Mesenchymal stem cell (in vitro differentiated cells and primary cell): ENCODE measurements around the gene CDK5RAP2.

Experiments
- DNase-seq: peaks from one replicate; pipeline ENCODE4 v3.0.0-alpha.2; 2013
- H2AFZ ChIP-seq: one replicate; pipeline ENCODE4 v1.6.1; 2013; ENCODE audit warnings: low read depth, mild to moderate bottlenecking, control low read depth, inconsistent platforms, low read length, moderate library complexity
- H2AK5ac ChIP-seq: 2 replicates; pipeline ENCODE4 v1.6.1; 2013; ENCODE audit warnings: low read length, moderate library complexity, mild to moderate bottlenecking, inconsistent platforms; ENCODE audit not compliant: severe bottlenecking
- H2BK120ac ChIP-seq: one replicate; pipeline ENCODE4 v1.6.1; 2013; ENCODE audit warnings: low read depth, mild to moderate bottlenecking, inconsistent platforms, low read length, moderate library complexity
- H2BK12ac ChIP-seq, 2 experiments: one replicate each; pipeline ENCODE4 v1.6.1; 2013; ENCODE audit warnings: inconsistent platforms in 2 of 2, low read length in 2 of 2, mild to moderate bottlenecking in 2 of 2, moderate library complexity in 2 of 2, control low read depth in 1 of 2
- H2BK15ac ChIP-seq: one replicate; pipeline ENCODE4 v1.6.1; 2013; ENCODE audit warnings: mild to moderate bottlenecking, low read depth, inconsistent platforms; ENCODE audit not compliant: poor library complexity, severe bottlenecking
- H2BK5ac ChIP-seq: 2 replicates; pipeline ENCODE4 v1.6.1; 2013; ENCODE audit warnings: low read depth, mild to moderate bottlenecking, low read length, control low read depth, inconsistent platforms; ENCODE audit not compliant: poor library complexity, severe bottlenecking
- H3K14ac ChIP-seq, 2 experiments: one replicate each; pipeline ENCODE4 v1.6.1; 2013; ENCODE audit warnings: inconsistent platforms in 2 of 2, low read length in 2 of 2, control low read depth in 1 of 2, mild to moderate bottlenecking in 1 of 2, moderate library complexity in 1 of 2
- H3K18ac ChIP-seq, 2 experiments: one replicate each; pipeline ENCODE4 v1.6.1; 2013; ENCODE audit warnings: inconsistent platforms in 2 of 2, low read length in 2 of 2, control low read depth in 1 of 2, low read depth in 1 of 2, mild to moderate bottlenecking in 1 of 2
- H3K23ac ChIP-seq, 2 experiments: one replicate each; pipeline ENCODE4 v1.6.1; 2013; ENCODE audit warnings: inconsistent platforms in 2 of 2, low read length in 2 of 2, mild to moderate bottlenecking in 2 of 2, moderate library complexity in 2 of 2, control low read depth in 1 of 2
- H3K27ac ChIP-seq: 2 replicates; pipeline ENCODE4 v1.5.1; 2013; ENCODE audit warnings: mild to moderate bottlenecking, moderate library complexity, low read length, control low read depth, inconsistent platforms; ENCODE audit not compliant: poor library complexity, severe bottlenecking
- H3K27me3 ChIP-seq, 2 experiments: 2 replicates each; pipeline versions ENCODE4 v1.6.1 to v1.7.0; 2013; ENCODE audit warnings: low read length in 2 of 2, mild to moderate bottlenecking in 2 of 2, moderate library complexity in 2 of 2, control low read depth in 1 of 2, inconsistent platforms in 1 of 2; ENCODE audit not compliant: control insufficient read depth in 1 of 2, insufficient read depth in 1 of 2
- H3K36me3 ChIP-seq, 2 experiments: 2 replicates each; pipeline versions ENCODE4 v1.6.1 to v1.7.0; 2013; ENCODE audit warnings: low read length in 2 of 2, control low read depth in 1 of 2, inconsistent platforms in 1 of 2, low read depth in 1 of 2, mild to moderate bottlenecking in 1 of 2; ENCODE audit not compliant: insufficient read depth in 2 of 2, control insufficient read depth in 1 of 2
- H3K4ac ChIP-seq, 2 experiments: one replicate each; pipeline ENCODE4 v1.6.1; 2013; ENCODE audit warnings: inconsistent platforms in 2 of 2, low read length in 2 of 2, mild to moderate bottlenecking in 2 of 2, moderate library complexity in 2 of 2, control low read depth in 1 of 2, low read depth in 1 of 2
- H3K4me1 ChIP-seq: 2 replicates; pipeline ENCODE4 v1.6.1; 2013; ENCODE audit warnings: low read depth, low read length, control low read depth; ENCODE audit not compliant: control insufficient read depth, insufficient read depth
- H3K4me2 ChIP-seq: 2 replicates; pipeline ENCODE4 v1.6.1; 2013; ENCODE audit warnings: low read length, mild to moderate bottlenecking, inconsistent platforms; ENCODE audit not compliant: poor library complexity, severe bottlenecking
- H3K4me3 ChIP-seq, 2 experiments: 2 replicates each; pipeline versions ENCODE4 v1.5.1 to v1.7.0; 2013; ENCODE audit warnings: low read length in 2 of 2, mild to moderate bottlenecking in 2 of 2, control low read depth in 1 of 2, low read depth in 1 of 2; ENCODE audit not compliant: insufficient read depth in 1 of 2
- H3K79me1 ChIP-seq: replicated peaks from 2 replicates; pipeline ENCODE4 v1.6.1; 2013; ENCODE audit warnings: mild to moderate bottlenecking, control low read depth, low read length, inconsistent platforms; ENCODE audit not compliant: poor library complexity, severe bottlenecking
- H3K9ac ChIP-seq: 2 replicates; pipeline ENCODE4 v1.7.0; 2013; ENCODE audit warnings: mild to moderate bottlenecking, low read length, moderate library complexity
- H3K9me3 ChIP-seq: 2 replicates; pipeline ENCODE4 v1.7.0; 2013; ENCODE audit warnings: mild to moderate bottlenecking, low read length; ENCODE audit not compliant: control insufficient read depth
- H4K8ac ChIP-seq: one replicate; pipeline ENCODE4 v1.6.1; 2013; ENCODE audit warnings: inconsistent platforms, mild to moderate bottlenecking, low read length, moderate library complexity
- H4K91ac ChIP-seq: one replicate; pipeline ENCODE4 v1.6.1; 2013; ENCODE audit warnings: mild to moderate bottlenecking, low read length, inconsistent platforms
- WGBS: methylation state at CpG from one replicate; pipeline ENCODE4 v1.1.7; 2013; ENCODE audit warnings: mixed read lengths; 5-methylcytosine and 5-hydroxymethylcytosine counted together

Gene CDK5RAP2

DNA sequence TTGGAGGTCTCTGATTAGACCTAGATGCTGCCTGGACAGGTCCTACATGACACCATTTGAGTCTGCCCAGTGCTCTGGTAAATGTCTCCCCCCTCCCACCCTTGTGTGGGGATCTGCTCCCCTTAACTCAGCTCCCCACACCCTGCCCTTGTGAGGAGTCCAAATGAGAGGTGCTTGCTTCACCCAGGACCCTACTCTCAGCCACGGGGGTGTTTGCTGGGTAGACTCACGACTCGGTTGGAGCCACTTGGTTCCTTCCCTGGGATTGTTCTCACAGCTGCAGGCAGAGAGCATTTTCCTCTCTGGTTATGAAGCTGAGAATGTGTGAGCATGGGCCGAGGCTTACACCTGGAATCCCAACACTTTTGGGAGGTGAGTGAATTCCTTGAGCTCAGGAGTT, 204.7 kb downstream of the CDK5RAP2 start:
- no peak overlapping the region for H3K4me2 ChIP-seq
- H3K36me3 ChIP-seq = peaks cover 0 to 5% of the 10 kb centered on the region in 2 experiments
- no peak overlapping the region for H3K4me3 ChIP-seq
- no peak overlapping the region for H2BK15ac ChIP-seq
- no peak overlapping the region for H4K8ac ChIP-seq
- peaks cover 15% of the 10 kb centered on the region for H3K9me3 ChIP-seq
- H3K18ac ChIP-seq = no peak overlapping the region
- no peak overlapping the region for H2BK12ac ChIP-seq
- no peak for DNase-seq
- H3K4me1 ChIP-seq = no peaks in the 10 kb centered on the region
- no peak overlapping the region for H3K4ac ChIP-seq
- no peak overlapping the region for H3K9ac ChIP-seq
- H2BK5ac ChIP-seq = no peak overlapping the region
- H3K27me3 ChIP-seq = peaks cover 0 to 13% of the 10 kb centered on the region in 2 experiments
- no peak overlapping the region for H2AFZ ChIP-seq
- 86% methylated on average over 4 of the region's 4 CpGs for WGBS
- H4K91ac ChIP-seq = no peak overlapping the region
- H2BK120ac ChIP-seq = no peak overlapping the region
- no peak overlapping the region for H2AK5ac ChIP-seq
- H3K14ac ChIP-seq = no peak overlapping the region
- no peak overlapping the region for H3K27ac ChIP-seq
- no peak overlapping the region for H3K23ac ChIP-seq
- no peaks in the 10 kb centered on the region for H3K79me1 ChIP-seq

- Histone ChIP-seq H2BK120ac (no peak overlapping the region), H3K14ac (no peak overlapping the region), H2BK15ac (no peak overlapping the region), H3K4me3 (no peak overlapping the region), H2AK5ac (no peak overlapping the region), H4K91ac (no peak overlapping the region), H3K9ac (no peak overlapping the region), H3K4me2 (no peak overlapping the region), H3K23ac (no peak overlapping the region), H3K4ac (no peak overlapping the region), H3K27me3 (peaks cover 0 to 13% of the 10 kb centered on the region in 2 experiments), H3K9me3 (peaks cover 12% of the 10 kb centered on the region), H3K18ac (no peak overlapping the region), H4K8ac (no peak overlapping the region), H2BK5ac (no peak overlapping the region), H2BK12ac (no peak overlapping the region), H3K27ac (no peak overlapping the region), H3K4me1 (no peaks in the 10 kb centered on the region), H3K36me3 (peaks cover 0 to 5% of the 10 kb centered on the region in 2 experiments), H3K79me1 (no peaks in the 10 kb centered on the region), H2AFZ (no peak overlapping the region)
- 90% methylated on average over 14 of the region's 14 CpGs for WGBS
- DNase-seq = no peak
Observed at GRCh38 chr9:120374817-120375216, 205.2 kb downstream of the CDK5RAP2 start.

DNA sequence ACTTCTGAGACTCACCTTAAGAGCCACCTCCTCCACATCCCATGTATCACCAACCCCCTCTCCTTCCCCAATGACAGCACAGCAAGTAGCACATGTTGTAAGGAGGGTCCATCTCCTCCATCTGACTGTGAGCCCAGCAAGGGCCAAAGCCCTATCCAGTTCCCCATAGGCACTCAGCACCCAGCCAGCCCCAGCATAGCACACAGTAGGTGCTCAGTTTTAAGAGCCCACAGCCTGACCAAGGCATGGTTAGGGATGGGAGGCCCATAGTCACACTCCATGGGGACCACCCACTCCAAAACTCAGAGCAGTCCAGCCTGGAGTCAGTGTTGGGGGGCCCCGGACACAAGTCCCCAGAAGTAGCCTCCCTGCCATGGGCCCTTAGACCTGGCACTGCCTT, 205.7 kb downstream of the CDK5RAP2 start:
- Histone ChIP-seq H3K79me1 (no peaks in the 10 kb centered on the region), H3K9me3 (peaks cover 10% of the 10 kb centered on the region), H2AK5ac (no peak overlapping the region), H3K4me2 (no peak overlapping the region), H3K9ac (no peak overlapping the region), H2BK12ac (no peak overlapping the region), H3K23ac (peak overlapping the region in 1 of 2 experiments; percentile 9), H2BK5ac (no peak overlapping the region), H2AFZ (no peak overlapping the region), H3K14ac (peak overlapping the region in 1 of 2 experiments; percentile 49), H4K8ac (no peak overlapping the region), H3K27me3 (peaks cover 0 to 13% of the 10 kb centered on the region in 2 experiments), H3K4ac (no peak overlapping the region), H2BK15ac (no peak overlapping the region), H3K27ac (no peak overlapping the region), H2BK120ac (no peak overlapping the region), H3K4me1 (peaks cover under 1% of the 10 kb centered on the region), H3K4me3 (no peak overlapping the region), H3K36me3 (no peaks in the 10 kb centered on the region), H3K18ac (no peak overlapping the region), H4K91ac (no peak overlapping the region)
- WGBS = 97% methylated on average over 1 of the region's 1 CpG
- DNase-seq = no peak

DNA sequence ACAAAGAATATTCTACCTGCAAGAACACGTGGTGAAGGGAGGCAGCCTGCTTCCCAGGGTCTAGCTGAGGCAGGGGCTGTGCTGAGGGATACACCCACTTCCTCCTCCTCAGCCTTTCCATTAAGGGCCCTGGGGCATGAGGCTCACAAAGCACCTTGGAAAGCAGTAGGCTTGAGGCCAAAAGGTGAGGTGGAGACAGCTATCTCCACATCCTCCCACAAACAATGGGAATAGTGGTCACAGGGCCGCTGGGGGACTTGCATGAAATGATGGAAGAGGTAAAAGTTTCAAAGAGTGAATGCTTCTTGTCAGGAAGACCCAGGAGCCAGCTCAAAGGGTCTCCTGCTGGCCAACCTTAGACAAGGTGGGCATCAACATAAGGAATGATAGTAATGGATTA, 207.9 kb downstream of the CDK5RAP2 start:
- Histone ChIP-seq H3K79me1 (no peaks in the 10 kb centered on the region), H3K27me3 (peaks cover 0 to 13% of the 10 kb centered on the region in 2 experiments), H3K9ac (no peak overlapping the region), H3K4me2 (no peak overlapping the region), H3K36me3 (no peaks in the 10 kb centered on the region), H2AK5ac (no peak overlapping the region), H4K91ac (no peak overlapping the region), H4K8ac (peak overlapping the region; percentile 14), H2AFZ (no peak overlapping the region), H2BK120ac (no peak overlapping the region), H3K4ac (no peak overlapping the region), H2BK15ac (no peak overlapping the region), H3K4me1 (peaks cover 2% of the 10 kb centered on the region), H3K27ac (no peak overlapping the region), H3K23ac (no peak overlapping the region), H3K14ac (no peak overlapping the region), H2BK12ac (no peak overlapping the region), H3K9me3 (peaks cover 13% of the 10 kb centered on the region), H3K4me3 (no peak overlapping the region), H3K18ac (no peak overlapping the region), H2BK5ac (no peak overlapping the region)
- DNase-seq = no peak
- whole genome bisulfite sequencing = no CpG with 5 or more reads among the region's 2 CpGs
